H1 (cell line): ENCODE data around the gene FRRS1. TPM values are rescaled to one million over a fixed set of nuclear protein-coding genes. Genes with fewer than 3 reads are reported as not detected.

ENCODE experiments used
- GTF2F1 ChIP-seq: IDR thresholded peaks from 2 replicates; pipeline ENCODE4 v1.6.1; 2012; ENCODE audit warnings: low read depth, low read length, improper control_type of control experiment, borderline replicate concordance
- JUND ChIP-seq: IDR thresholded peaks from 2 replicates; pipeline ENCODE4 v1.6.1; 2011; ENCODE audit warnings: mild to moderate bottlenecking, improper control_type of control experiment, low read length
- MAFK ChIP-seq: IDR thresholded peaks from 2 replicates; pipeline ENCODE4 v1.6.1; 2012; ENCODE audit warnings: low read depth, mild to moderate bottlenecking, improper control_type of control experiment, low read length
- NANOG ChIP-seq: IDR thresholded peaks from 2 replicates; pipeline ENCODE4 v1.6.1; 2011; ENCODE audit warnings: low read length, low read depth, mild to moderate bottlenecking, inconsistent platforms; ENCODE audit not compliant: insufficient read depth, poor library complexity, severe bottlenecking
- TAF1 ChIP-seq: IDR thresholded peaks from 2 replicates; pipeline ENCODE4 v1.6.1; 2011; ENCODE audit warnings: mild to moderate bottlenecking, low read depth, low read length
- polyA plus RNA-seq, 7 experiments: library from polyadenylated mRNA; depleted of rRNA in 3 of 7; stranded (reverse) in 5 of 7; unstranded in 2 of 7; fragments of >200 nt in 5 of 7; fragments of 200-250 nt in 2 of 7; gene quantifications; 1 replicate in 5 of 7; 2 replicates in 1 of 7; 4 replicates in 1 of 7; pipeline versions ENCODE4 v1.2.1 to v1.2.3, GENCODE V29; 2011 to 2013; ENCODE audit warnings: missing spikeins in 2 of 7, mixed read lengths in 2 of 7
- total RNA-seq: library from RNA; stranded (reverse); fragmentation: NEBNext Ultra II Directional; extraction: Animal tissue kit (Norgen Biotek cat#: 25700); gene quantifications from 2 replicates; pipeline ENCODE4 v1.2.1, GENCODE V29; 2021

Gene FRRS1
- total and polyA plus RNA-seq, 2 of the 8 experiments (the other 6 are each of a cell fraction or from before 2014, with no cell fraction given): 3.5 to 6.5 TPM

GRCh38 chr1:99814373-99814900 lies 48.0 kb upstream of the FRRS1 start (continued):
- TF ChIP-seq MAFK (no peak), TAF1 (no peak), GTF2F1 (no peak), NANOG (no peak), JUND (no peak)
